Astrocyte (in vitro differentiated cells and primary cell): ENCODE data around the gene EIF4E1B. TPM values are rescaled to one million over a fixed set of nuclear protein-coding genes. Genes with fewer than 3 reads are reported as not detected.

Source experiments
- DNase-seq: peaks from one replicate; pipeline ENCODE4 v3.0.0-alpha.2; 2010; ENCODE audit warnings: low read depth
- FAIRE-seq: peaks from 2 replicates; lab custom pipeline; 2011; peaks lifted over from hg19 to GRCh38; lab: Jason Lieb, UNC
- H2AFZ ChIP-seq: 2 replicates; pipeline ENCODE4 v1.6.0; 2012; ENCODE audit warnings: low read depth, low read length, inconsistent platforms
- H3K27ac ChIP-seq: 2 replicates; pipeline ENCODE4 v1.5.1; 2011; ENCODE audit warnings: low read depth, low read length, inconsistent platforms
- H3K27me3 ChIP-seq: 2 replicates; pipeline ENCODE4 v1.6.0; 2011; ENCODE audit warnings: low read length, inconsistent platforms; ENCODE audit not compliant: insufficient read depth
- H3K36me3 ChIP-seq: 2 replicates; pipeline ENCODE4 v1.5.1; 2011; ENCODE audit warnings: low read length, inconsistent platforms; ENCODE audit not compliant: insufficient read depth
- H3K4me1 ChIP-seq: 2 replicates; pipeline ENCODE4 v1.5.1; 2011; ENCODE audit warnings: low read length, inconsistent platforms; ENCODE audit not compliant: insufficient read depth
- H3K4me2 ChIP-seq: 2 replicates; pipeline ENCODE4 v1.6.0; 2012; ENCODE audit warnings: low read length, inconsistent platforms
- H3K4me3 ChIP-seq: 2 replicates; pipeline ENCODE4 v1.5.1; 2011; ENCODE audit warnings: low read depth, mild to moderate bottlenecking, low read length, inconsistent platforms; ENCODE audit not compliant: insufficient read depth
- H3K79me2 ChIP-seq: 2 replicates; pipeline ENCODE4 v1.6.0; 2012; ENCODE audit warnings: mild to moderate bottlenecking, low read length, inconsistent platforms; ENCODE audit not compliant: insufficient read depth
- H3K9ac ChIP-seq: 2 replicates; pipeline ENCODE4 v1.6.0; 2012; ENCODE audit warnings: mild to moderate bottlenecking, low read length, inconsistent platforms
- H3K9me3 ChIP-seq: 2 replicates; pipeline ENCODE4 v1.5.1; 2012; ENCODE audit warnings: low read depth, mild to moderate bottlenecking, low read length, inconsistent platforms; ENCODE audit not compliant: insufficient read depth
- H4K20me1 ChIP-seq: 2 replicates; pipeline ENCODE4 v1.6.0; 2012; ENCODE audit warnings: low read length, inconsistent platforms; ENCODE audit not compliant: insufficient read depth
- H3K27ac Mint-ChIP-seq: one replicate; pipeline ENCODE4 v1.8.0; 2021; ENCODE audit warnings: mild to moderate bottlenecking, mixed read lengths; ENCODE audit not compliant: unreplicated experiment
- H3K27me3 Mint-ChIP-seq: one replicate; pipeline ENCODE4 v1.8.0; 2021; ENCODE audit warnings: low read depth, mixed read lengths; ENCODE audit not compliant: unreplicated experiment
- H3K36me3 Mint-ChIP-seq: one replicate; pipeline ENCODE4 v1.8.0; 2021; ENCODE audit warnings: low read depth, mixed read lengths; ENCODE audit not compliant: unreplicated experiment
- H3K4me1 Mint-ChIP-seq: one replicate; pipeline ENCODE4 v1.8.0; 2021; ENCODE audit warnings: low read depth, mixed read lengths; ENCODE audit not compliant: unreplicated experiment
- H3K4me3 Mint-ChIP-seq: one replicate; pipeline ENCODE4 v1.8.0; 2021; ENCODE audit warnings: mild to moderate bottlenecking, moderate library complexity, mixed read lengths; ENCODE audit not compliant: unreplicated experiment
- H3K9me3 Mint-ChIP-seq: one replicate; pipeline ENCODE4 v1.8.0; 2021; ENCODE audit warnings: mild to moderate bottlenecking, mixed read lengths; ENCODE audit not compliant: unreplicated experiment
- CTCF ChIP-seq: IDR thresholded peaks from 2 replicates; pipeline ENCODE4 v1.5.1; 2011; ENCODE audit warnings: low read depth, mild to moderate bottlenecking, inconsistent platforms, low read length, moderate library complexity; ENCODE audit not compliant: insufficient read depth
- EZH2 ChIP-seq: IDR thresholded peaks from 2 replicates; pipeline ENCODE4 v1.6.1; 2012; ENCODE audit warnings: mild to moderate bottlenecking, low read length, inconsistent platforms; ENCODE audit not compliant: insufficient read depth
- total RNA-seq: library from RNA; stranded (reverse); gene quantifications from 2 replicates; pipeline ENCODE4 v1.2.1, GENCODE V29; 2021

EIF4E1B gene
- total RNA-seq, 1 donor from 2014 or later, result not detected

- Mint-ChIP-seq H3K4me3 (no peak overlapping the region), H3K4me1 (peaks cover 5% of the 10 kb centered on the region), H3K27me3 (peaks cover 41% of the 10 kb centered on the region), H3K27ac (no peak overlapping the region), H3K36me3 (peaks cover 13% of the 10 kb centered on the region), H3K9me3 (peaks cover 7% of the 10 kb centered on the region)
- TF ChIP-seq CTCF, result no peak
- no peak for TF ChIP-seq EZH2
- Histone ChIP-seq H2AFZ (no peak overlapping the region), H3K79me2 (no peaks in the 10 kb centered on the region), H3K4me3 (no peak overlapping the region), H3K4me2 (no peak overlapping the region), H3K9me3 (peaks cover 5% of the 10 kb centered on the region), H3K36me3 (no peaks in the 10 kb centered on the region), H3K9ac (no peak overlapping the region), H4K20me1 (no peaks in the 10 kb centered on the region), H3K27ac (no peak overlapping the region), H3K27me3 (no peaks in the 10 kb centered on the region), H3K4me1 (no peaks in the 10 kb centered on the region)
- no peak for DNase-seq
- FAIRE-seq, result no peak
Measured at GRCh38 chr5:176595386-176595943, 35.0 kb upstream of the EIF4E1B start.

GRCh38 chr5:176596069-176596644 is 34.3 kb upstream of the EIF4E1B start:
- H3K27me3 Mint-ChIP-seq, result peaks cover 41% of the 10 kb centered on the region
- FAIRE-seq, result no peak

More at GRCh38 chr5:176596069-176596644, 34.3 kb upstream of the EIF4E1B start:
- Mint-ChIP-seq H3K36me3 (peaks cover 13% of the 10 kb centered on the region), H3K4me1 (peaks cover 5% of the 10 kb centered on the region), H3K9me3 (peaks cover 7% of the 10 kb centered on the region), H3K4me3 (no peak overlapping the region), H3K27ac (no peak overlapping the region)
- TF ChIP-seq EZH2 (no peak), CTCF (no peak)
- Histone ChIP-seq H3K4me3 (no peak overlapping the region), H3K36me3 (no peaks in the 10 kb centered on the region), H3K4me1 (no peaks in the 10 kb centered on the region), H3K4me2 (no peak overlapping the region), H2AFZ (no peak overlapping the region), H3K9ac (no peak overlapping the region), H3K9me3 (peaks cover 5% of the 10 kb centered on the region), H3K79me2 (no peaks in the 10 kb centered on the region), H4K20me1 (peaks cover 3% of the 10 kb centered on the region), H3K27me3 (no peaks in the 10 kb centered on the region), H3K27ac (no peak overlapping the region)
- no peak for DNase-seq
